Smooth muscle cell (in vitro differentiated cells): ENCODE measurements around the gene SNAPC2. TPM values are rescaled to one million over a fixed set of nuclear protein-coding genes. Genes with fewer than 3 reads are reported as not detected.

ENCODE experiments used
- DNase-seq: peaks from one replicate; lab custom pipeline; 2025; ENCODE audit not compliant: unreplicated experiment; lab: John Stamatoyannopoulos, UW
- H2AFZ ChIP-seq: fragments of 200-600 bp; sonication (generic); 2 replicates; pipeline ENCODE4 v1.6.0; 2016; ENCODE audit warnings: antibody characterized with exemption, low read depth, mild to moderate bottlenecking
- H3F3A ChIP-seq: fragments of 200-600 bp; sonication (generic); 2 replicates; pipeline ENCODE4 v1.6.0; 2017; ENCODE audit warnings: antibody characterized with exemption, low read depth
- H3K27ac ChIP-seq: fragments of 200-600 bp; sonication (generic); 2 replicates; pipeline ENCODE4 v1.5.1; 2016; ENCODE audit warnings: low read depth, mild to moderate bottlenecking
- H3K27me3 ChIP-seq: fragments of 200-600 bp; sonication (generic); 2 replicates; pipeline ENCODE4 v1.6.1; 2016; ENCODE audit warnings: low read depth, mild to moderate bottlenecking
- H3K36me3 ChIP-seq: fragments of 200-600 bp; sonication (generic); 2 replicates; pipeline ENCODE4 v1.5.1; 2016; ENCODE audit warnings: low read depth
- H3K4me1 ChIP-seq: fragments of 200-600 bp; sonication (generic); 2 replicates; pipeline ENCODE4 v1.5.1; 2016; ENCODE audit warnings: low read depth
- H3K4me2 ChIP-seq: fragments of 200-600 bp; sonication (generic); 2 replicates; pipeline ENCODE4 v1.6.0; 2016; ENCODE audit warnings: mild to moderate bottlenecking
- H3K4me3 ChIP-seq: fragments of 200-600 bp; sonication (generic); 2 replicates; pipeline ENCODE4 v1.5.1; 2016; ENCODE audit warnings: mild to moderate bottlenecking
- H3K79me2 ChIP-seq: fragments of 200-600 bp; sonication (generic); 2 replicates; pipeline ENCODE4 v1.6.0; 2016; ENCODE audit warnings: low read depth, mild to moderate bottlenecking
- H3K9ac ChIP-seq: fragments of 200-600 bp; sonication (generic); 2 replicates; pipeline ENCODE4 v1.6.0; 2016; ENCODE audit warnings: low read depth
- H3K9me3 ChIP-seq: fragments of 200-600 bp; sonication (generic); replicated peaks from 2 replicates; pipeline ENCODE4 v1.5.1; 2016; ENCODE audit warnings: low read depth
- H4K20me1 ChIP-seq: fragments of 200-600 bp; sonication (generic); 2 replicates; pipeline ENCODE4 v1.6.0; 2016; ENCODE audit warnings: low read depth
- CTCF ChIP-seq: fragments of 200-600 bp; sonication (generic); IDR thresholded peaks from 2 replicates; pipeline ENCODE4 v1.5.1; 2017; ENCODE audit warnings: borderline replicate concordance, mild to moderate bottlenecking, antibody characterized with exemption; ENCODE audit not compliant: insufficient read depth, poor library complexity, severe bottlenecking
- WGBS: methylation state at CpG from one replicate; pipeline ENCODE4 v1.1.7; 2016; ENCODE audit warnings: low lambda C conversion rate; 5-methylcytosine and 5-hydroxymethylcytosine counted together
- polyA plus RNA-seq: library from polyadenylated mRNA; unstranded; fragments of >200 nt; fragmentation: Nextera tagmentation; extraction: Ambion mirVana; gene quantifications from 2 replicates; pipeline ENCODE4 v1.2.1, GENCODE V29; 2016
- total RNA-seq: library from RNA; depleted of rRNA; stranded (reverse); fragments of >200 nt; gene quantifications from 2 replicates; pipeline ENCODE4 v1.2.3, GENCODE V29; 2014

The SNAPC2 gene
- total and polyA plus RNA-seq, 2 experiments from 2014 or later = 18.2 to 35.0 TPM

GRCh38 chr19:7912144-7912696 is 7.9 kb upstream of the SNAPC2 start:
- no peak for TF ChIP-seq CTCF
- WGBS = 95% methylated on average over 18 of the region's 31 CpGs

GRCh38 chr19:7912697-7913564 is 7.2 kb upstream of the SNAPC2 start:
- Histone ChIP-seq H3F3A (no peaks in the 10 kb centered on the region), H3K9me3 (no peaks in the 10 kb centered on the region), H2AFZ (no peak overlapping the region), H3K4me2 (no peak overlapping the region), H3K79me2 (no peaks in the 10 kb centered on the region), H3K4me3 (no peak overlapping the region), H3K4me1 (peaks cover 15% of the 10 kb centered on the region), H3K27me3 (no peaks in the 10 kb centered on the region), H3K27ac (no peak overlapping the region), H4K20me1 (peaks cover 26% of the 10 kb centered on the region), H3K36me3 (no peaks in the 10 kb centered on the region), H3K9ac (no peak overlapping the region)
- no peak for TF ChIP-seq CTCF
- no peak for DNase-seq
- WGBS = 97% methylated on average over 32 of the region's 39 CpGs

More at GRCh38 chr19:7912144-7912696, 7.9 kb upstream of the SNAPC2 start:
- Histone ChIP-seq H3K27me3 (no peaks in the 10 kb centered on the region), H3K9me3 (no peaks in the 10 kb centered on the region), H3K4me2 (no peak overlapping the region), H4K20me1 (peaks cover 33% of the 10 kb centered on the region), H3K27ac (no peak overlapping the region), H2AFZ (no peak overlapping the region), H3F3A (no peaks in the 10 kb centered on the region), H3K79me2 (peaks cover 4% of the 10 kb centered on the region), H3K4me1 (peaks cover 10% of the 10 kb centered on the region), H3K4me3 (no peak overlapping the region), H3K9ac (no peak overlapping the region), H3K36me3 (no peaks in the 10 kb centered on the region)
- no peak for DNase-seq

- Histone ChIP-seq H3K9me3 (no peaks in the 10 kb centered on the region), H3K36me3 (no peaks in the 10 kb centered on the region), H2AFZ (no peak overlapping the region), H3K4me1 (peaks cover 15% of the 10 kb centered on the region), H3K9ac (no peak overlapping the region), H3K4me2 (no peak overlapping the region), H3K27ac (no peak overlapping the region), H3K79me2 (no peaks in the 10 kb centered on the region), H3F3A (peaks cover 3% of the 10 kb centered on the region), H4K20me1 (peaks cover 19% of the 10 kb centered on the region), H3K4me3 (no peak overlapping the region), H3K27me3 (no peaks in the 10 kb centered on the region)
- TF ChIP-seq CTCF = no peak
- DNase-seq = no peak
- WGBS = 96% methylated on average over 10 of the region's 10 CpGs
Observed at GRCh38 chr19:7913652-7914051, 6.5 kb upstream of the SNAPC2 start.
